Pancreas (tissue), 10 donors: ENCODE data around the gene MAPK12. TPM values are rescaled to one million over a fixed set of nuclear protein-coding genes. Genes with fewer than 3 reads are reported as not detected.
A peak's percentile ranks its signal among the peaks of the same experiment; 100 is the strongest.

Source experiments
- ATAC-seq, 4 donors: fragments of 200-7000 bp; cut with Tn5 transposase; one replicate each; pipeline versions ENCODE4 v1.8.0 to v1.9.1; 2020; ENCODE audit warnings: mild to moderate bottlenecking in 4 of 4, moderate library complexity in 4 of 4
- DNase-seq, 6 donors: peaks; one replicate each; pipeline ENCODE4 v3.0.0-alpha.2; 2020
- FAIRE-seq: peaks from 2 replicates; lab custom pipeline; 2012; peaks lifted over from hg19 to GRCh38; lab: Jason Lieb, UNC
- H3K27ac ChIP-seq, 4 donors: fragments of 200-600 bp; sonication (generic); 1 replicate in 3 of 4; 2 replicates in 1 of 4; pipeline versions ENCODE4 v1.5.0 to v1.8.0; 2020
- H3K27me3 ChIP-seq, 4 donors: fragments of 200-600 bp; one replicate each; pipeline ENCODE4 v1.8.0; 2021
- H3K36me3 ChIP-seq, 3 donors: fragments of 200-600 bp; sonication (generic) in 1 of 3; one replicate each; pipeline versions ENCODE4 v1.5.0 to v1.8.0; 2020 to 2021
- H3K4me1 ChIP-seq, 3 donors: fragments of 200-600 bp; one replicate each; pipeline ENCODE4 v1.8.0; 2021
- H3K4me3 ChIP-seq, 4 donors: fragments of 200-600 bp; sonication (generic) in 2 of 4; one replicate each; pipeline versions ENCODE4 v1.5.0 to v1.8.0; 2020 to 2021
- H3K9me3 ChIP-seq, 4 donors: fragments of 200-600 bp; one replicate each; pipeline ENCODE4 v1.8.0; 2021
- WGBS, 2 donors: extraction: QIAGEN DNeasy Blood & Tissue Kit; methylation state at CpG; one replicate each; pipeline ENCODE4 v1.1.7; 2013; 5-methylcytosine and 5-hydroxymethylcytosine counted together
- intact Hi-C, 3 donors: fragments of 100-400 bp; cut with DNase I; formaldehyde crosslinking; loops; one replicate each; pipeline versions ENCODE4 v1.11.1 to v1.14.2; 2022
- polyA plus RNA-seq, 2 donors: library from polyadenylated mRNA; stranded (reverse); fragments of 200-250 nt; gene quantifications; one replicate each; pipeline ENCODE4 v1.2.3, GENCODE V29; 2013
- total RNA-seq, 6 donors: library from RNA; stranded (reverse); fragmentation: NEBNext Ultra II Directional in 4 of 6; extraction: Animal tissue kit (Norgen Biotek cat#: 25700) in 4 of 6; gene quantifications; one replicate each; pipeline versions ENCODE4 v1.2.1 to v1.2.4, GENCODE V29; 2021 to 2023
- TF ChIP-seq, protein P1 (sequence below), 4 donors: fragments of 200-600 bp; sonication (generic) in 3 of 4; IDR thresholded peaks; one replicate each; pipeline versions ENCODE4 v1.5.0 to v1.8.0; 2021; ENCODE audit warnings: antibody characterized with exemption in 4 of 4
- donor health status: healthy with polysubstance abuse.
- donor health status: DM: no; HTN: no; CAD: no; lungs with moderate emphysema.
- donor health status: DM: no; HTN: no; CAD: no.
- donor health status: control.
- donor health status: control.
- donor health status: Bipolar disorder and iron deficiency.
- donor health status: DM: yes; HTN: yes; CAD: no.
- donor health status: DM: no; HTN: no; CAD: no.
- donor health status: DM: no; HTN: no; CAD: no.
- donor health status: DM: yes; HTN: yes; CAD: no.

MAPK12 gene
- total and polyA plus RNA-seq, 8 donors = 0.88 to 19.2 (median 2.4) TPM

- no peaks in the 10 kb centered on the region for H3K27me3 ChIP-seq
- TF ChIP-seq, protein P1, sequence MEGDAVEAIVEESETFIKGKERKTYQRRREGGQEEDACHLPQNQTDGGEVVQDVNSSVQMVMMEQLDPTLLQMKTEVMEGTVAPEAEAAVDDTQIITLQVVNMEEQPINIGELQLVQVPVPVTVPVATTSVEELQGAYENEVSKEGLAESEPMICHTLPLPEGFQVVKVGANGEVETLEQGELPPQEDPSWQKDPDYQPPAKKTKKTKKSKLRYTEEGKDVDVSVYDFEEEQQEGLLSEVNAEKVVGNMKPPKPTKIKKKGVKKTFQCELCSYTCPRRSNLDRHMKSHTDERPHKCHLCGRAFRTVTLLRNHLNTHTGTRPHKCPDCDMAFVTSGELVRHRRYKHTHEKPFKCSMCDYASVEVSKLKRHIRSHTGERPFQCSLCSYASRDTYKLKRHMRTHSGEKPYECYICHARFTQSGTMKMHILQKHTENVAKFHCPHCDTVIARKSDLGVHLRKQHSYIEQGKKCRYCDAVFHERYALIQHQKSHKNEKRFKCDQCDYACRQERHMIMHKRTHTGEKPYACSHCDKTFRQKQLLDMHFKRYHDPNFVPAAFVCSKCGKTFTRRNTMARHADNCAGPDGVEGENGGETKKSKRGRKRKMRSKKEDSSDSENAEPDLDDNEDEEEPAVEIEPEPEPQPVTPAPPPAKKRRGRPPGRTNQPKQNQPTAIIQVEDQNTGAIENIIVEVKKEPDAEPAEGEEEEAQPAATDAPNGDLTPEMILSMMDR (IDR thresholded peaks at IDR 0.05) = no peak
- peak overlapping the region; percentile 8 to 31 (median 28) for H3K27ac ChIP-seq
- FAIRE-seq (no peak), DNase-seq (peak in 1 of 6 donors; percentile 53), ATAC-seq (peak in 2 of 4 donors; percentile 3 to 12)
- H3K9me3 ChIP-seq = no peaks in the 10 kb centered on the region
- WGBS, 2 donors = 33 to 34% methylated on average over 25 to 29 of the region's 29 CpGs
- no peak overlapping the region for H3K4me3 ChIP-seq
- no peaks in the 10 kb centered on the region for H3K36me3 ChIP-seq
- intact Hi-C loops = no loop called here
- H3K4me1 ChIP-seq = peaks cover 18 to 59% (median 23%) of the 10 kb centered on the region in 3 donors
These were observed 35.4 kb upstream of the MAPK12 start for GRCh38 chr22:50296658-50297490.

- WGBS, 2 donors = 55 to 60% methylated on average over 3 to 5 of the region's 5 CpGs
- no peak overlapping the region for H3K4me3 ChIP-seq
- DNase-seq (no peak), FAIRE-seq (no peak), ATAC-seq (no peak)
- no peaks in the 10 kb centered on the region for H3K9me3 ChIP-seq
- H3K27ac ChIP-seq = peak overlapping the region; percentile 70 to 89 (median 80)
- intact Hi-C loops = no loop called here
- no peaks in the 10 kb centered on the region for H3K27me3 ChIP-seq
- H3K4me1 ChIP-seq = peaks cover 14 to 49% (median 18%) of the 10 kb centered on the region in 3 donors
- TF ChIP-seq, protein P1 (IDR thresholded peaks at IDR 0.05) = no peak
- H3K36me3 ChIP-seq = peaks cover 0 to 7% (median 5%) of the 10 kb centered on the region in 3 donors
These were observed 32.8 kb upstream of the MAPK12 start for GRCh38 chr22:50294319-50294656.

DNA sequence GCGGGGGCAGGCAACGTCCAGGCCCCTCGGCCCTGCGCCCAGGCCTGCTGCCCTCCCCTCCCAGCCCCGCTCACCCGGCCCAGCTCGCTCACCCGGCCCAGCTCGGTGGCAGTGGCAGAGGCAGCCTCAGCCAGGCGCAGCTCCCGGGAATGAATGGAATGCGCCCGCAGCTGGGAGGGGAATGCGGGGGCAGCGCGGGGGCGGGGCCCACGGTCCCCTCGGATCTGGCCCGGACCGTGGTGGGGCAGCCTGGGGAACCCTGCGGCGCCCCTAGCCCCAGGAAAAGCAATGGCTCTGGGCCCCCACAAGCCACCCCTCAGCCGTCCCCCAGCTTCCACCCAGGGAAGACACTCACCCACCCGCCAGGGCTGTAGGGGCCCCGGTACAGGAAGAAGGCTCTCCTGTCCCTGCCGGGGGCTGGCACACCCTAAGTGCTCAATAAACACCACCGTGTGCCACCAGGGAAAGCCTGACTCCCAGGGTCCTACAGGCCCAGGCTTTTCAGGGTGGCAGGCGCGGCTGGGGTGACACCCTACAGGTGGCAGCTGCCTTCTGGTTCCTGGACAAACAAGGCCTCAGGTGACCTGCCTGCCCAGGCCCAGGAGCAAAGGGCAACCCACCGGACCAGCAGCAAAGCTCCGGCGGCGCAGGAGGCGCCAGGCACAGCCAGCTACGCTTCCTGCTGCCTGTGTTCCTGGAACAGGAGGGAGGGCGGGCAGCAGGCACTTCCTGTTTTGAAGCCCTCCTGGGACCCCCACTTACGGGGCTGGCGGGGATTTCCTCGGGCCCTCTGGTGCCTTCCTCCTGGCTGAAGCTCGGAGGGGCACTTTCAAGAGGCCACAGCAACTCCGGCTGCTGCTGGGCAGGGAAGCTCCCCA is 32.2 kb upstream of the MAPK12 start:
- intact Hi-C loops = no loop called here
- peaks cover 14 to 46% (median 18%) of the 10 kb centered on the region in 3 donors for H3K4me1 ChIP-seq

GRCh38 chr22:50292643-50293440 is 31.4 kb upstream of the MAPK12 start:
- no peaks in the 10 kb centered on the region for H3K9me3 ChIP-seq
- TF ChIP-seq, protein P1 (IDR thresholded peaks at IDR 0.05) = no peak
- WGBS, 2 donors = 60 to 65% methylated on average over 25 to 29 of the region's 29 CpGs
- peak overlapping the region in 2 of 4 donors; percentile 11 to 18 for H3K4me3 ChIP-seq
- ATAC-seq = peak in 2 of 4 donors; percentile 3 to 22
- no peak for FAIRE-seq
- peaks cover 14 to 41% (median 17%) of the 10 kb centered on the region in 3 donors for H3K4me1 ChIP-seq
- peak overlapping the region; percentile 70 to 89 (median 80) for H3K27ac ChIP-seq
- no peak for DNase-seq
- no peaks in the 10 kb centered on the region for H3K27me3 ChIP-seq
- intact Hi-C loops = no loop called here
- H3K36me3 ChIP-seq = peaks cover 0 to 21% (median 14%) of the 10 kb centered on the region in 3 donors

More for the DNA sequence above, 32.2 kb upstream of the MAPK12 start:
- peaks cover 0 to 13% (median 11%) of the 10 kb centered on the region in 3 donors for H3K36me3 ChIP-seq
- DNase-seq (peak in 5 of 6 donors; percentile 68 to 80 (median 71)), ATAC-seq (peak; percentile 65 to 79 (median 72)), FAIRE-seq (no peak)
- WGBS, 2 donors = 20 to 40% methylated on average over 28 to 42 of the region's 42 CpGs
- peak overlapping the region; percentile 70 to 89 (median 80) for H3K27ac ChIP-seq
- TF ChIP-seq, protein P1 (IDR thresholded peaks at IDR 0.05) = no peak
- no peaks in the 10 kb centered on the region for H3K27me3 ChIP-seq
- H3K4me3 ChIP-seq = peak overlapping the region in 2 of 4 donors; percentile 11 to 18
- H3K9me3 ChIP-seq = no peaks in the 10 kb centered on the region
